HG03064 (cell line): Measurements from ENCODE around the gene TRIM2.
A peak's percentile ranks its signal among the peaks of the same experiment; 100 is the strongest.

Experiments used
- ATAC-seq: cut with Tn5 transposase; IDR thresholded peaks from one replicate; pipeline ENCODE4 v1.9.1; 2021; ENCODE audit warnings: low read depth; ENCODE audit not compliant: unreplicated experiment

Gene TRIM2

DNA sequence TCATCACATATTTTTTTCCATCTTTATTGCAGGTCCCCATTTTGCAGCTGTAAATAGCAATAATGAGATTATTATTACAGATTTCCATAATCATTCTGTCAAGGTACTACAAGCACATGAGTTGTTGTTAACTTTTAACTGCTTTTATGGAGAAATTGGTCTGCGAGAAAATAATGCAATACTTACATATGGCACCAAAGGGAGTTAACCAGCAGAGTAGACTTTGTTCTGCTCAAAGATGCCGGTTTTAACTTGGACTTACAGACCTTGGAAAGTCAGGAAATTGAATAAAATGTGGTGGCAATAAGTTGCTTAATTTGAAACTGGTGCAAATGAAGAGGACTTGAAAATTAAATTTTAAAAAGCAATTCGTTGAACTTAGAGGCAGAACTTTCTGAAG lies 119.8 kb downstream of the TRIM2 start:
- ATAC-seq, result no peak

DNA sequence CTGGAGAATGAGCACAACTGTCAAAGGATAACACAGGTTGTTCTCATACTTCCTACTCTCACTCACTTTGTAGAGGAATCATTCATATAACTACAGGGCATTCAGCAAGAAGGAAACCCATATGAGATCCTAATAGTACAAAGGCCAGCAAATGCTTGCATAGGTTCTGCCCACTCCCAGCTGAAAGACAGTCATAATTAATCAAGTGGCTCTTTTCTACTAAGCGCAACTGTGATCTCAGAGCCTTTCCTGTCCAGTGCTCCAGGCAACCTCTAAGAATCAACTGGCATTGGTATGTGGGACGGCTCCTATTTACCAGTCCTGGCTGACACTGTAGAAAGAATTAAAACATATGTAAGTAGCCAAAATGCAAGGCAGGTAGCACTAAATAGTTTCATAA lies 121.3 kb downstream of the TRIM2 start:
- no peak for ATAC-seq

DNA sequence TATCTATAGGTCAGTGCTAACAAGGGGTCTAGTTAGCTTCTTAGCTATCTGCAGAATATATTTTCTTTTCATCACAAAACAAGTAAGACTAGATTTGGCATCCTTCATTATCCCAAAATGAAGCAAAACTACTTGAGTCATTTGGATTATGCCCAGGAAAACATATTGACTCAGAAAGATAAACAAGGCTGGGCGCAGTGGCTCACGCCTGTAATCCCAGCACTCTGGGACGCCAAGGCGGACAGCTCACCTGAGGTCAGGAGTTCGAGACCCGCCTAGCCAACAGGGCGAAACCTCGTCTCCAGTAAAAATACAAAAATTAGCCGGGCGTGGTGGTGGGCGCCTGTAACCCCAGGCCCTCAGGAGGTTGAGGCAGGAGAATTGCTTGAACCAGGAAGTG lies 122.3 kb downstream of the TRIM2 start:
- ATAC-seq, result no peak

DNA sequence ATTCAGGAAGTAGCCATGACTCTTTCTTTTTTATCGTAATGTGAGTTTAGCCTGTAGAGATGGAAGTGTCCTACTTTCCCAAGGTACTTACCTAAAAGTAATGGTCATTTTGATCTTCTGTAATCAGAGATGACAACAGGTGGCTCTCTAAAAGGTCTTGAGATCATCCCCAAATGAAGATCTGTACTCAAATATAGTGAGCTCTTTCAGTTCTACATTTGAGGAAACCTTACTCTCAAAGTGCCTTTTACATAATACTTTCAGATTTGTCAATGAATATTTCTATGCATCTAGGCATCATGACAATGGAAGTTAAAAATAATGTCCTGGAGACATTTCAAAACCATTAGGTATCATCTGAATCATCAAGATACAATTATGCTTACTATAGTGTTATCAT lies 123.0 kb downstream of the TRIM2 start:
- no peak for ATAC-seq

DNA sequence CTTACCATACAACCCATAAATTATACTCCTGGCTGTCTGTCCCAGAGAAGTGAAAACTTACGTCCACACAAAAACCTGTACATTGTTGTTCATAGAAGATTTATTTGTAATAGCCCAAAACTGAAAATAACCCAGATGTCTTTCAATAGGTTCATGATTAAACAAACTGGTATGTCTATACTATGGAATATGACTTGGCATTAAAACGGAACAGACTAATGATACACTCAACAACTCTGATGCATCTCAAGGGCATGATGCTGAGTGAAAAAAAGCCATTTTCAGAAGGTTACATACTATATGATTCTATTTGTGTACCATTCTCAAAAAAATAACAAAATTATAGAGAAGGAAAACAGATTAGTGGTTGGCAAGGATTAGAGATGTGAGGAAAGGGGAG lies 128.7 kb downstream of the TRIM2 start:
- ATAC-seq, result no peak

DNA sequence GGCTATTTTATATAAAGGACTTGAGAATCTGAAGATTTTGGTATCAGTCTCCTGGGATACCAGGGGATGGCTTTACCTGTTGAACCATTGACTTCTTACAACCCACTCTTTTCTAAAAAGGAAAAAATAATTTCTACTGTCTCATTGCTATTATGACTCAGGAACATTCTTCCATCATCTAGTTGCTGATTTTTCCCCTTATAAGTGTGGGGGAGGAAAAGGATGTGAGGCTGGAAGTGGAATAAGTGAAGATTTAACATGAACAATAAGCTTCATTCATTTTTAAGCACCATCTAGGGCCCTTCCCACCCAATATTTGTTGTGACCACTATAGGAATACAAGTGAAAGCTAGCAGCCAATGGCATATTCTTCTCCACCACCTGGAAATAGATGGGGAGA lies 129.6 kb downstream of the TRIM2 start:
- ATAC-seq, result no peak

DNA sequence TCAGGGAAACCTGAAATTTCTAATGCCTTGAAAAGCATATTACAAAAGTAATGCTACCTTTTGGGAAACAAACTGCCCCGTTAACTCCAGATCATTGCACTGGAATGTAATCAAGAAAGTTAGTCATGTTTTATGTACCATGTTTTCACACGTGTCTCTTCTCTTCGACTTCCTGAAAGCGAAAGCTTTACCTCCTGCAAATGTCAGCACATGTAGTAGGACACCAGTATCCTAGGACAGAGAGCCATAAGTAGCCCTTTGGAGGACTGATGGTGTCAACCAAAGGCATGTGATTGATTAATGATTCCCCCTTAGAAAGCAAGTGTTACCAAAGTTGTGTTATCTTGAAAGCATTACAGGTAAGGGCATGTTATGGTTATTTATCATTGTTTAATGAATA lies 131.4 kb downstream of the TRIM2 start:
- ATAC-seq, result no peak

DNA sequence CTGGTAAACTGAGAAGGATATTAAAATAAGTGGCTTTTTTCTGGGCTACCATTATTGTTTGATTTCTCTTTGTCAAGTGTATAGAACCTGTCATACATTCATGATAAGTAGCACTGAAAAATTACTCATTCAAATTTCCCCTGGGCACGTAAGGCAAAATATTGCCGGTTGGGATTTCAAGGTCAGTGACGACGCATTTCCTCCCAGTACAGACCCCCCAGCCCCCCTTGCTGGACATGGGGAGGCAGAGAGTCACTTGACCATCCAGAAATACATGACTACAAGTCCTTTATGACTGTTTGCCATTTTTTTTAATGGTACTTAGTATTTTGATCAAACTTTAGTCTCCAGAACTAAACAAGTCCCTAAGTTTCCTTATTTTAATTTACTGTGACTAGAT lies 133.4 kb downstream of the TRIM2 start:
- no peak for ATAC-seq

DNA sequence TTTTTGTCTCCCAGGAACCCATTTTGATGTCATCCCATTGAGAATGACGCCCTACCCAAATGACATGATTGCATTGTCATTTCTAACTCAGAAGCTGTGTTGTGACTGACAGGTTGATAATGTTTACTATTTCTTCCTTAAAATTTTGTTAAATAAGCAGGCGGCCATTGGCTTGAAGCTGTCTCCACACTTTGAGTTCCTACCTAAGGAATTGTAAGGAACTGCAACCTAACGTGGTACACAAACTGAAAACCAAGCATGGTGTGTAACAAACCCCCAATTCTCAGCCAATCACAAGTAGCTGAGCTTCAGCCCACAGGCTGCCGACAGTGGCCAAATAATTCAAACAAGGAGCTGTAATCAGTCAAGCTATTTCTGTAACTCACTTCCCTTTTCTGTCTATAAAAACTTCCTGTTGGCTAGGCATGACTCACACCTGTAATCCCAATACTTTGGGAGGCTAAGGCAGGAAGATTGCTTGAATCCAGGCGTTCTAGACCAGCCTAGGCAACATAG lies 137.4 kb downstream of the TRIM2 start:
- ATAC-seq, result no peak

DNA sequence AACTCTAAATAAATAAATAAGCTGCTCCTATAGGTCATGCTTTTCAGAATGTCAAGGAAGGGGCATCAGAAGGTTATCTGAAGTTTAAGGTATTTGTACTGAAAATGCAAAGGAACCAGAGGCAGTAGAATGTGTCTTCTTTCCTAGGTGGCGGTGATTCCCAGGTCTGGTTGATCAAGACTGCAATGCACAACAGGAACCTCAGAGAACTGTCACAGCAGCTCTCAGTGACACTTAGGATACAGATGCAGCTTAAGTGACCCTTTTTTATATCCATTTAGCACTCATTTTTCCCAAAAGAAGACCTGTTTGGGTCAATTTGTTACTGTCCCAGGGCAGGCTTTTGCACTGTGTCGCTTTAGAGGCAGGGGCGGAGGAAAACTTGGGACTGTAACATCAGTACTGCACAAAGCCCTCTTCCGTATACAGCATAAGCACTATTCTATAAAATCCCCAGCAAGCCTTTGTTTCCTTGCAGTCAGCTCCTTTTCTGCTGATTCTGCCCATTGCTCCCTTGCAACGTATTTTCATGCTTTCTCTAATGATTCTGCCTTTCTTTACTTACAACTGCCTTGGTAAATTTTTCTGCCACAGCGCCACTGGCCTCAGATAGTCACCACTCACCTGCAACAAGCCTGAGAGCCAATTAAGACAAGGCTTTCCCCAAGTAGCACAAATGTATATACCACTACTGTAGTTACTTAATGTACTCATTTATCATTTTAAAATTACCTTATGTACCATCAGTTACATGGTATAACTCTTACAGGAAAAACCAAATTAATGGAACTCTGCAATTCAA lies 138.7 kb downstream of the TRIM2 start:
- no peak for ATAC-seq

DNA sequence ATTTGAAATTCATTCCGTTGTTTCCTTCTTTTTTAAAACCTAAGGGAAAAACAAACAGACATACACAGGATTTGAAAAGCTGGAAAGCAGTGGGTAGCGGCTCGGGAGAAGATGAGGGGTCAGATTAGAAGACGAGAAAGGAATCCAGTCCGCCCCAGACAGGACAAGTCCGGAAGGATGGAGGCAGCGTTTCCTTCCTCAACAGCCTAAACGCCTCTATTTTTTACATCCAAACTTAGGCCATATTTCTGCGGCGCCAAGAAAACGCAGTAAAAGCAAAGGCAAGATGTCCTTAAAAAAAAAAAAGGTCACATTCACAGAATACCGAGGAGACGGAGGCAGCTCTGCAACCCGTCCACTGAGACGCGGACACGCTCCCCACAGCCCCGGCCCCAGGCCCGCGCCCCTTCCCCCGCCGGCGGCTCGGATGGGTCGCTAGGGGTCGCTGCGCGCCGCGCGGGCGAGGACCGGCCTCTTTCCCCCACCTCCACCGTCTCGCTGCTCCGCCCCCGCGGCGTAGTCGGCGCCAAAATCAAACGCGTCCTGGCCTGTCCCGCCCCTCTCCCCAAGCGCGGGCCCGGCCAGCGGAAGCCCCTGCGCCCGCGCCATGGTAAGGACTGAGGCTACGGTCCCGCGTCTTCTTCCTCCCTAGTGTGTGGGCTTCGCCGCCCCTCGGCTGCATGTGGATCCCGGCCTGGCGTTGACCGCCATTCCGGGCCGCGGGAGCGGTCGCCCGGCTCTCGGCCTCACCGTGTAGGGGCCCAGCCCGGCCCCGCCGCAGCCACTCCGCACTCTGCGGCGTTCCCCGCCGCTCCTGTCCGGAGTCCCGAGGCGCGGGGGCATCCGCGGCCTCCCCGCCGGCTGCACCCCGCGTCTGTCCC lies 140.1 kb downstream of the TRIM2 start, which contains the start of gene MND1:
Gene MND1, plus strand, starts transcription at position 558 of the 881 bp plus-strand sequence. Its CDS starts 50 bp downstream, at position 608.
- peak; percentile 76 for ATAC-seq

DNA sequence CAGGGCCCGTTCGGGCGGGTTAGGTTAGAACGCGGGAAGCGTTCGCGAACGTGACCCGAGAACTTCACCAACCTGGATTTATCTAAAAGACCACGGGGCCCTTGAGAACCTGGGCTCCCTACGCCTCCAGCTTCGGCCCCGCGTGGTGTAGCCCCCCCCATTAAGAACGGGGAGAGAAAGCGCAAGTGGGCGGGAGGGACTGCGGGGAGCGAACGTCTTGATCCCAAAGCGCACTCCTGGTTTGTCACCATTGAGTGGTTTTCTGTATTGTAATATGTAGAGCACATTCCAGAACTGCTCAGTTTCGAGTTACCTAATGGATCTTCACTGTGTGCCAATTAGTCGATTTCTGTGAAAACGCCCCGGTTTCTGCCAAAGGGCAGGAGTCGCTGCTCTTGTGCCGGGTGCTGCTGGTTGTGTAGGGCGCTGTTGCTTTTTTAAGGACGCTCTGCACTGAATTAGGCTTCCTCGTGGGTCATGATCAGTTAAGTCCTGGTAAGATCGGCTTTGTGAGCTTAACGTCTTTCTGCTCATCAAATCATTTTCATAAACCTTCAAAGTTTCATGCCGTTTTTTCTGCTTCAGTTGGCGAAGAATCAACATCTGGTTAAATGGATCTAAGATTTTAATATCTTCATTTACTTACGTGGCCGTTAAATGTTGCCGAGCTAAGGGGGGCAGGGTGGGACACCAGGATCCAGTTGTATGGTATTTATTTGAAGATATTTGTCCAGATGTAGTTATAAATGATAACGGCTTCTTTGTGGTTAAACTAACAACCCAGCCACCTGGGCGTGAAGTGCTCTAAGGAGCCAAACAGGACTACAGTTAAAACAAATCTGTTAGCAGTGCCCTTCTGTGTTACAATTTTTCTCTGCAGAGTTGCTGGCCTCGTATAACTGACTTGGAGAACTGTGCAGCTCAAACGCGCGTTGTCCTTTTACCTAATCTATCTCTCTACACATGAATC lies 141.1 kb downstream of the TRIM2 start:
- ATAC-seq, result peak; percentile 41

DNA sequence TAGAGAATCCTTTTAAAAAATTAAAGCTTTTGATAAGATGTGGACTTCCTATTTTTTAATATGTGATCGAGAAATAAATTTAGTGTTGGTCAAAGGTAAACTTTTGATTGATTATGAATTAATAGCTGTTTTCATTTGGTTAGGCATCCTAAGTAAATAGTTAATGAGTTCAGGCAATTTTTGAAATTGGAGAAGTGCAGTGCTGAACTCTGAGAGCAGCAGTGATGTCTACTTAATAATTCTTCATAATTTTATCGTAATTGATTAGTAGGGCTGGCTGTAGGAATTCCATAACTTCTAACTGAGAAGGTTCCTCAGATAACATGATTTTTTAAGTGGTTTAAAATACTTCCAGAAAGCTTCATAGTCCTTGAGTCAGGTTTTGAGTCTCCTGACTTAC lies 141.8 kb downstream of the TRIM2 start:
- no peak for ATAC-seq

DNA sequence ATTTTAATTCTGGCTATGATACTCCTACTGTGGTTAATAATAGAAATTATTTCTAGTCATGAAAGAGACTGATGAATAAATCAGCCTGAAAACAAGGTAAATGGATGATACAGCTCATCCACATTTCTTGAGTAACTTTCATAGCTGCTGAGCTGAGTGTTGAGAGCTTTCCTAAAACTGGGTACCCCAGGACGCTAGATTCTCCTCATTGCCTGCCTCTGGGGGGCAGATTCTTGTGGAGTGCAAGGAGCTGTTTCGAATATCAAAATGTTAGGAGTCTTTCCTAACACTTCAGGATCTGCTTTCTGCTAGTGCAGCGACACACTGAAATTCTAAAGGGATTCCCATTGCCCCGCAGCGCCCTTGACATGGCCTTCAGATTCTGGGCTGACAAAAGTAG lies 142.3 kb downstream of the TRIM2 start:
- no peak for ATAC-seq

DNA sequence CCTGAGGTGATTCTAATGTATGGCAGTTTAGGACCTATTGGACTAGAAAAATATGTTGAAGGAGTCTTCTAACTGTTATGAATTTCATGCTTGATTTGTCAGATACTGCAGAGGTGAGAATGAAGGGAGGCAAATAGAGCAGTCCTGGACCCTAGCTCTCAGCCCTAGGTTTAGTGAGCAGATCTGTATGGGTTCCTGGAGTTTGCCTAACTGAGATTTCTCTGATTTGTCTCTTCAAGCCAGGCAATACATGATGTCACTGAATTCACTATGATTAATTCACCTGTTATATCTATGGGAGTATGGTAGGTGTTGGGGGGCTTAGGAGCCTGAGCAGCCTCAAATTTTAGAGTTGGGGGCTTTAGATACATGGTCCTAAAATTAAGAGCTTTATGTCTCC lies 142.9 kb downstream of the TRIM2 start:
- no peak for ATAC-seq

DNA sequence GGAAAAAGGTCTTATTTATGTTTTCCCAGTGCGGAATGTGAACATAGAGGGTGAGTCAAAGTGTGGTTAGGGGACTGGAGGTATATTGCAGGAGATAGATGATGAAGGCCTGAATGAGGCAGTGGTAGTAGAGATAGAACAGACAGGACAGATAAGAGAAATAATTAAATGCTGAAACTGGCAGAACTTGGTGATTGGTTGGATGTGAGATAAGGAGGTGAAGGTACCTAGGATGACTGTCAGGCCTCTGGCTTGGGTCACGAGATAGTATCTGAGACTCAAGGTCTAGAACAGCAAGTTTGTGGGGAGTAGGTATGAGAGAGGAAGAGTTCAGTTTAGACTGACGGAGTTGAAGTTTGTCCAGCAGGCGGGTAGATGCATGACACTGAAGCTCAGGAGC lies 143.8 kb downstream of the TRIM2 start:
- ATAC-seq, result no peak

DNA sequence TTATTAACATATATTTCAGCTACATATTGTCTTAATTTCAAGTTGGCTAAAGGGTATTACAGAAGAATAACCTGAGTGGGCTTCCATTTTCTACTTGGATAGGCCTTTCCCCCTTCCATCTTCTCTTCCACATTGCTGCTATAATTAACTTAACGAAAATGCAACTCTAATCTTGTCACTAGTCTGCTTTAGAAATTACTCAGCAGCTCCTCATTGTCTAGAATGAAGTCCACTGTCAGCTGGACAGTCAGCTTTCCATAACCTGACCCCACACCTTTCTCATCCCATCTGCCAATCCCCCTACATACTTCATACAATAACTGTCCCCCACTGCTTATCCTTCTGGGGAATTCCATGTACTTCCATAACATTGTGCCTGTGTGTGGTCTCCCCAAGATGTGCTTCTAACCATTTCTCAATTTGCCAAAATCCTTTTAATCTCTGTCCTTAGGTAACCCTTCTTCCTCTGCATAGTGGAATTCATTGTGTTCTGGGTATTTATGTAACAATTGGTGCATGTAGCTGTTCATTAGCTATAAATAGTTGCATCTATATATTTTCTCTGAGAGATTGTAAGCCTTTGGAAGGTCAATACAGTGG lies 145.1 kb downstream of the TRIM2 start:
- ATAC-seq, result no peak

DNA sequence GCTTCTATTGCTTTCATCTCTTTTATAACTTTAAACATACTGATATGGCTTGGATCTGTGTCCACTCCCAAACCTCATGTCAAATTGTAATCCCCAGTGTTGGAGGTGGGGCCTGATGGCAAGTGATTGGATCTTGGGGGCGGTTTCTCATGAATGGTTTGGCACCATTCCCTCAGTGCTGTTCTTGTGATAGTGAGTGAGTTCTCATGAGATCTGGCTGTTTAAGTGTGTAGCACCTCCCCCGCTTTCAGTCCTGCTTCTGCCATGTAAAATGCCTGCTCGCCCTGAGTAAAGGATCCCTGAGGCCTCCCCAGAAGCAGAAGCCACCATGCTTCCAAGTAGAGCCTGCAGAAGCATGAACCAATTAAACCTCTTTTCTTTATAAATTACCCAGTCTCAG lies 157.9 kb downstream of the TRIM2 start:
- no peak for ATAC-seq

DNA sequence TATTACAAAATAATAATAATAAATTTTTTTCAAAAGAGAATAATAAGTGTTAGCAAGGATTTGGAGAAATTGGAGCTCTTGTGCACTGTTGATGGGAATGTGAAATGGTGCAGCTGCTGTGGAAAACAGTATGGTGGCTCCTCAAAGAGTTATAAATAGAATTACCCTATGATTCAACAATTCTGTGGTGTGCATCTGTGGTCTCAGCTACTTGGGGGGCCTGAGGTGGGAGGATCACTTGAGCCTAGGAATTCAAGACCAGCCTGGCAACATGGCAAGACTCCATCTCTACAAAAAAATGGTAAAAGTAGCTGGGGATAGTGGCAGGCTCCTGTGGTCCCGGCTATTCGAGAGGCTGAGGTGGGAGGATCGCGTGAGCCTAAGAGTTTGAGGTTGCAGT lies 159.8 kb downstream of the TRIM2 start:
- no peak for ATAC-seq

DNA sequence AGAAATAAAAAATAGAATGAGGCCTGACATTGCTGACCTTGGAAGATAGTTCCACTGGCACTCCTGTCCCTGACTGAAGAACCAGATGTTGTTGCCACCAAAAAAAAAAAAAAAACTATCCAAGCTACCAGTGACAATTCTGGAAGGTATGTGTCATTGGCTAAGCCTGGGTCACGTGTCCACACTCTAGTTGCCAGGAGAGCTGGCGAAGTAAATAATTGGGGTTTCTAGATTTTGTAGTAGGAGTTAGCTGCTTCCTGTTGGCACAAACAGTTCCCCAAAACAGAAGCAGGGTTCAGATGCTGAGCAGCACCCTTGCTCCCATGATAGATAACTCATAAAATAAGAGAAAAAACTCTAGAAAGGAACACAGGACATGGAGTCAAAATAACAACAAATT lies 160.8 kb downstream of the TRIM2 start:
- no peak for ATAC-seq
